ENCODE measurements around the gene HIF1A. TPM values are rescaled to one million over a fixed set of nuclear protein-coding genes. Genes with fewer than 3 reads are reported as not detected.

The HIF1A gene
- total and polyA plus RNA-seq, 2 of the 13 experiments (the other 11 are each of a cell fraction or from before 2014, with no cell fraction given) = 41.0 to 126 TPM

GRCh38 chr14:61695695-61696527, 598 bp downstream of the HIF1A start (continued):
- TF ChIP-seq ZNF766 (CRISPR knock-in tag; IDR thresholded peaks at IDR 0.05; ENCODE audit: borderline replicate concordance) (0 out of 2 replicates have a peak, but pooled peaks have one; percentile 33), AHDC1 (CRISPR knock-in tag; IDR thresholded peaks at IDR 0.05; ENCODE audit: borderline replicate concordance) (0 out of 2 replicates have a peak, but pooled peaks have one; percentile 29), TEAD3 (CRISPR knock-in tag; optimal IDR thresholded peaks at IDR 0.05; ENCODE audit: borderline replicate concordance) (no peak), RBM22 (optimal IDR thresholded peaks at IDR 0.05; ENCODE audit: low read length) (no peak), TBX3 (IDR thresholded peaks at IDR 0.05; ENCODE audit: borderline replicate concordance) (no peak), SIX4 (CRISPR knock-in tag; IDR thresholded peaks at IDR 0.05) (no peak), ARNTL (CRISPR knock-in tag; IDR thresholded peaks at IDR 0.05) (no peak), ZNF740 (CRISPR knock-in tag; IDR thresholded peaks at IDR 0.05) (peak; percentile 64), RXRA (CRISPR knock-in tag; IDR thresholded peaks at IDR 0.05) (no peak), ISX (CRISPR knock-in tag; conservative IDR thresholded peaks at IDR 0.05) (0 out of 2 replicates have a peak, but pooled peaks have one; percentile 46), IKZF4 (CRISPR knock-in tag; IDR thresholded peaks at IDR 0.05; ENCODE audit: borderline replicate concordance, low read depth, not compliant biosample characterization) (no peak), FOXM1 (CRISPR knock-in tag; IDR thresholded peaks at IDR 0.05) (0 out of 2 replicates have a peak, but pooled peaks have one; percentile 40), ARID4A (CRISPR knock-in tag; IDR thresholded peaks at IDR 0.05; ENCODE audit: borderline replicate concordance) (peak; percentile 31; the same call in 1 of the 2 replicates), FOXC1 (CRISPR knock-in tag; IDR thresholded peaks at IDR 0.05; ENCODE audit: borderline replicate concordance) (no peak), MYC (CRISPR knock-in tag; IDR thresholded peaks at IDR 0.05; ENCODE audit: borderline replicate concordance) (peak; percentile 51; the same call in 1 of the 2 replicates), SMARCE1 (IDR thresholded peaks at IDR 0.05; ENCODE audit: borderline replicate concordance) (no peak), ZNF549 (CRISPR knock-in tag; IDR thresholded peaks at IDR 0.05) (no peak), CENPBD1 (CRISPR knock-in tag; IDR thresholded peaks at IDR 0.05; ENCODE audit: borderline replicate concordance, low read depth) (no peak)

All from HepG2 (cell line).